ENCODE data around the gene MTFR1L.

MTFR1L gene

DNA sequence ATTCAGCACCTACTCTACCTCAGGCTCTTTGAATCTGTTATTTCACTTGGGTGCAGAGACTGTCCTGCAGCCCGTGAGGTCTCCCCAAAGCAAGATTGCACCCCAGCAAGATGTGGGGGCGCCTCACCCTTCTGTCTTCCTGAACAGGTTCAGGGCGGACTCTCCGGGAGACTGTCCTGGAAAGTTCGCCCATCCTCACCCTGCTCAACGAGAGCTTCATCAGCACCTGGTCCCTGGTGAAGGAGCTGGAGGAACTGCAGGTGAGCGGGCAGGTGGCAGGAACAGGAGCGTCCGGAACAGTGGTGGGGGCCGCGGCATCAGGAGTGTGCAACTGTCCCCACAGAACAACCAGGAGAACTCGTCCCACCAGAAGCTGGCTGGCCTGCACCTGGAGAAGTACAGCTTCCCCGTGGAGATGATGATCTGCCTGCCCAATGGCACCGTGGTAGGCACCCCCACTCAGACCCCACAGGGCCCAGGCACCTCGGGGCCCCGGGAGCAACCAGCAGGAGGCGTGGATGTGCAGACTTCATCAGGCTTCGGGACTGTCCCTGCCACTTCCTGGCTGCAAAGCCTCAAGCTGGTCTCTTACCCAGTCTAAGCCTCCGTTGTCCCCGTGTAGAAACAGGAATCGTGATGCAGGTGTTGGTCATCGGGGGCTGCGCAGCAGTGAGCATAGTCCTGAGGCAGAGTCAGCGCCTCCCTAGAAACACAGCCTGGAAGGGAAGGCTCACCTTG is 5.9 kb upstream of the MTFR1L start:
- DNase-seq (ENCODE audit: low read depth): no peak
- no peak overlapping the region for H3K4me3 ChIP-seq (ENCODE audit: low read depth, low read length)
- TF ChIP-seq CTCF (conservative IDR thresholded peaks at IDR 0.05; ENCODE audit: low read depth, low read length): peak; percentile 4

DNA sequence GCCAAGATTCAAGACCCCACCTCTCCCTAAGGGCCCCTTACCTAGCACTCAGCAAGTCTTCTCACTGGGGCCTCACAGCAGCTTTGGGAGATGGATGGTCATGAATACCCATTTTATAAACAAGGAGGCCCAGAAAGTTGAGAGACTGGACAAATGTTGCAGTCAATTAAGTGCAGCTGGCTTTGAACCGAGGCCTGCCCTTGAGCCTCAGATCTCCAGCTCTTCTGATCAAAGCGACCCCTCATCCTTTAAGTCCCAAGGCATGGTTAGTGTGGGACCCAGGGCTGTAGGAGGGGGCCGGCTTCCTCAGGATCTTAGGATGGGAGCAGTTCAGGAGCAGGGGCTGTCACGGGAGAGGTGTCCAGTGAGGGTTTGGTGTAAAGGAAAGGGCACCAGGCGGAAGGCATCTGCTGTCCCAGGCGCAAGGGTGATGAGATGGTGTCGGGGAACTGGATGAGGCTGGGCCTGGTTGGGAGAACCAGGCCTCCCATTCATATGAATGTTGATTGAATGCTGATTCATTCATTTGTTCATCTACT is 5.1 kb upstream of the MTFR1L start:
- H3K4me3 ChIP-seq (ENCODE audit: low read depth, low read length): no peak overlapping the region
- no peak for TF ChIP-seq CTCF (conservative IDR thresholded peaks at IDR 0.05; ENCODE audit: low read depth, low read length)
- no peak for DNase-seq (ENCODE audit: low read depth)

- TF ChIP-seq CTCF (conservative IDR thresholded peaks at IDR 0.05; ENCODE audit: low read depth, low read length): no peak
- no peak for DNase-seq (ENCODE audit: low read depth)
- H3K4me3 ChIP-seq (ENCODE audit: low read depth, low read length): no peak overlapping the region
Observed at GRCh38 chr1:25815208-25816111, 4.3 kb upstream of the MTFR1L start.

DNA sequence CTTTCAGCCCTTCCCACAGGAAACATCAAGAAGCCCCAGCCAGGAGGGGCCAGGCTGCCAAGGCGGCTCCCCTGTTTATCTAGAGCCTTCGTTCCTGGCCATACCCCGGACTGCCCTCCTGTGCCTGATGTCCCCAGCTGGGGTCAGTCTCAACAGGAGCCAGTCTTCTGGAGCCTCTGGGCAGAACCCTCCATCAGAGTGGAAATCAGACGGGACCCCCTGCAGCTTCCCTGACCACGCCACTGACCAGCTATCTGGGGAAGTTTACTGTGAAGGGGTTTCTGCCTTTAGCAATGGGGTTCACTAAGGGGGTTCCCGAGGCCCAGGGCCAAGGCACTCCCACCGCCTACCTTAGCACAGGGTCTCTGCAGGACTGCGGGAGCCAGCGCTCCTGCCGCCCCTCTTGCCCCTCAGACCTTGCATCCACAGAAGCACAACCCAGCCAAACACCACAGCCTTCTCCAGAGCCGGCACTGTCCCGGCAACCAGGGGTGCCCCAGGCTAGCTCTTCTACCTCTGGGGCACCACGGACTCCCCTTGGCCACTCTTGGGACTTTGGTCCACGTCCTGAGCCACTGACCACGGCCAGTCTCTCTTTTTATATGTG is 3.5 kb upstream of the MTFR1L start:
- no peak for TF ChIP-seq CTCF (conservative IDR thresholded peaks at IDR 0.05; ENCODE audit: low read depth, low read length)
- no peak for DNase-seq (ENCODE audit: low read depth)
- no peak overlapping the region for H3K4me3 ChIP-seq (ENCODE audit: low read depth, low read length)

DNA sequence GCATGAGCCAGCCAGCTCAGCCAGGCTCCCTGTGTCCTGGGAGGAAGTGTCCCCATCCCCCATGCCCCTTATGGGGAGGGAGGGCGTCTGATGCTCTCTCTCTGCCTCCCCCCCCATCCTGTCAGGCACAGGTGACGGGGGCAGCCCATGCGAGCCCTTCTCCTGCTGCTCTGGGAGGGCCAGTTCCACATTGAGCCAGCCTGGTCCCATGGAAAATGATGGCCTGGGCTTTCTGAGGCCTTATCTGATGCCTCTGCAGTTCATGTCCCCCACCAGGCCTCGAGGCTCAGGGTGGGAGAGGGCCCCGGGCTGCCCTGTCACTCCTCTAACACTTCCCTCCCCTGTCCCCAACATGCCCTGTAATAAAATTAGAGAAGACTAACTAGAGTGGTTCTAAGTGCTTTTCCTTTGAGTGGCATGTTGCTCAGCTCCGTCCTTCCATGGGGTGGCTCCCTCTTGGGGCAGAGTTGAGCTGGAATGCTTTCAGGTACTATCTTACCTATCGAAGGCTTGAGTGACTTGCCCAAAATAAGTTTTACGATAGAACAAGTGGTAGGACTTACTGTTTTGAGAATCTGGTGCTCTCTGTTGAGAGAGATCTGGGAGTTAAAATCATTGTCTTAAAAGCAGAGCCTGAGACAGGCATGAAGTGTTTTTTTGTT is 1.8 kb upstream of the MTFR1L start:
- no peak overlapping the region for H3K4me3 ChIP-seq (ENCODE audit: low read depth, low read length)
- no peak for DNase-seq (ENCODE audit: low read depth)

More for the DNA sequence above, 1.8 kb upstream of the MTFR1L start:
- peak; percentile 37 for TF ChIP-seq CTCF (conservative IDR thresholded peaks at IDR 0.05; ENCODE audit: low read depth, low read length)

Measured in choroid plexus epithelial cell (primary cell).